MM.1S (cell line): ENCODE results near the gene MILR1.

Source experiments
- DNase-seq: peaks from one replicate; pipeline ENCODE4 v3.0.0-alpha.2; 2015
- H2AFZ ChIP-seq: fragments of 300-600 bp; sonication (generic); 2 replicates; pipeline ENCODE4 v1.6.0; 2016; ENCODE audit warnings: antibody characterized with exemption, low read length
- H3F3A ChIP-seq: fragments of 300-600 bp; sonication (generic); 2 replicates; pipeline ENCODE4 v1.6.1; 2016; ENCODE audit warnings: mild to moderate bottlenecking, antibody characterized with exemption, low read length, moderate library complexity, mixed read lengths; ENCODE audit not compliant: insufficient read depth
- H3K27ac ChIP-seq: fragments of 300-600 bp; sonication (generic); 2 replicates; pipeline ENCODE4 v1.5.1; 2016; ENCODE audit warnings: mild to moderate bottlenecking, low read length
- H3K27me3 ChIP-seq: fragments of 300-600 bp; sonication (generic); replicated peaks from 2 replicates; pipeline ENCODE4 v1.6.0; 2016; ENCODE audit warnings: low read length; ENCODE audit not compliant: insufficient read depth
- H3K36me3 ChIP-seq: fragments of 300-600 bp; sonication (generic); replicated peaks from 2 replicates; pipeline ENCODE4 v1.6.1; 2016; ENCODE audit warnings: mild to moderate bottlenecking, low read length, mixed read lengths; ENCODE audit not compliant: insufficient read depth
- H3K4me1 ChIP-seq: fragments of 300-600 bp; sonication (generic); 2 replicates; pipeline ENCODE4 v1.6.1; 2016; ENCODE audit warnings: low read length, mixed read lengths
- H3K4me2 ChIP-seq: fragments of 300-600 bp; sonication (generic); 2 replicates; pipeline ENCODE4 v1.6.0; 2016; ENCODE audit warnings: low read depth, low read length
- H3K4me3 ChIP-seq: fragments of 300-600 bp; sonication (generic); 2 replicates; pipeline ENCODE4 v1.5.1; 2016; ENCODE audit warnings: low read length, mixed read lengths
- H3K79me2 ChIP-seq: fragments of 300-600 bp; sonication (generic); 2 replicates; pipeline ENCODE4 v1.6.1; 2016; ENCODE audit warnings: mixed run types, low read length, mixed read lengths
- H3K9ac ChIP-seq: fragments of 300-600 bp; sonication (generic); 2 replicates; pipeline ENCODE4 v1.6.1; 2016; ENCODE audit warnings: low read length, mixed read lengths
- H3K9me2 ChIP-seq: fragments of 300-600 bp; sonication (generic); replicated peaks from 2 replicates; pipeline ENCODE4 v1.6.1; 2016; ENCODE audit warnings: mild to moderate bottlenecking, low read length, mixed read lengths; ENCODE audit not compliant: insufficient read depth
- H3K9me3 ChIP-seq: fragments of 300-600 bp; sonication (generic); replicated peaks from 2 replicates; pipeline ENCODE4 v1.6.1; 2016; ENCODE audit warnings: mild to moderate bottlenecking, low read length, mixed read lengths; ENCODE audit not compliant: insufficient read depth
- H4K20me1 ChIP-seq: fragments of 300-600 bp; sonication (generic); 2 replicates; pipeline ENCODE4 v1.6.1; 2016; ENCODE audit warnings: mild to moderate bottlenecking, low read length, moderate library complexity, mixed read lengths; ENCODE audit not compliant: insufficient read depth
- EZH2 ChIP-seq: fragments of 300-600 bp; sonication (generic); optimal IDR thresholded peaks from 2 replicates; pipeline ENCODE3; 2017; ENCODE audit warnings: low read depth, mild to moderate bottlenecking, antibody characterized with exemption, low read length, mixed read lengths
- EZH2phosphoT487 ChIP-seq: fragments of 300-600 bp; sonication (generic); IDR thresholded peaks from 2 replicates; pipeline ENCODE4 v1.6.1; 2018; ENCODE audit warnings: antibody characterized with exemption, low read length
- TF ChIP-seq, protein P1 (sequence below): fragments of 300-600 bp; sonication (generic); IDR thresholded peaks from 2 replicates; pipeline ENCODE4 v1.5.1; 2016; ENCODE audit warnings: antibody characterized with exemption, low read length, mixed read lengths

The MILR1 gene

DNA sequence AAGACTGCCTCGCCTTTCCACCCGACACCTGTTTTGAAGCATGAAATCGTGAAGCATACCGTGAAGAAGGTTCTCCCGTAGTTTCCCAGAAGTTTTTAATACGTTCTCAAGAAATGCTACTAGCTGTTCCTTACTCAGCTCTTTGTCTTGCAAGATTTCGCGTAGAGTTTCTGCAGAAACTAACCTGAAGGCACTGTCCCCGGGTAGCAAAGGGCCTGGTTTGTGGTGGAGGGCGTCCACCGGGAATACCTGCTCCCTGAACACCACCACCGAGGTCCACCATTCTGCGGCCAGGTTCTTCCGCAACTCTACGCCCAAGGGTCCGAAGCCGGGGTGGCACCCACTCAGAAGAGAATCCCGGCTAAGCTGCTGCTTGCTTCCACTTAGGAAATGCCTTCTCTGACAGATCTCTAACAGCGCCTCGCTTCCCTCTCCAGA is 47.5 kb downstream of the MILR1 start:
- Histone ChIP-seq H3K9me2 (no peaks in the 10 kb centered on the region), H4K20me1 (peaks cover 10% of the 10 kb centered on the region; the same call in 1 of the 2 replicates), H3K4me3 (peak overlapping the region; percentile 89), H3K9ac (peak overlapping the region; percentile 51), H3K4me1 (peaks cover 24% of the 10 kb centered on the region), H3K9me3 (no peaks in the 10 kb centered on the region), H3K27ac (peak overlapping the region; percentile 86; the same call in 1 of the 2 replicates), H3K4me2 (peak overlapping the region; percentile 89), H3K79me2 (peaks cover 46% of the 10 kb centered on the region), H3K27me3 (no peaks in the 10 kb centered on the region), H3F3A (peaks cover 51% of the 10 kb centered on the region), H2AFZ (peak overlapping the region; percentile 92), H3K36me3 (peaks cover 11% of the 10 kb centered on the region)
- TF ChIP-seq EZH2 (no peak), EZH2phosphoT487 (no peak)
- TF ChIP-seq, protein P1, sequence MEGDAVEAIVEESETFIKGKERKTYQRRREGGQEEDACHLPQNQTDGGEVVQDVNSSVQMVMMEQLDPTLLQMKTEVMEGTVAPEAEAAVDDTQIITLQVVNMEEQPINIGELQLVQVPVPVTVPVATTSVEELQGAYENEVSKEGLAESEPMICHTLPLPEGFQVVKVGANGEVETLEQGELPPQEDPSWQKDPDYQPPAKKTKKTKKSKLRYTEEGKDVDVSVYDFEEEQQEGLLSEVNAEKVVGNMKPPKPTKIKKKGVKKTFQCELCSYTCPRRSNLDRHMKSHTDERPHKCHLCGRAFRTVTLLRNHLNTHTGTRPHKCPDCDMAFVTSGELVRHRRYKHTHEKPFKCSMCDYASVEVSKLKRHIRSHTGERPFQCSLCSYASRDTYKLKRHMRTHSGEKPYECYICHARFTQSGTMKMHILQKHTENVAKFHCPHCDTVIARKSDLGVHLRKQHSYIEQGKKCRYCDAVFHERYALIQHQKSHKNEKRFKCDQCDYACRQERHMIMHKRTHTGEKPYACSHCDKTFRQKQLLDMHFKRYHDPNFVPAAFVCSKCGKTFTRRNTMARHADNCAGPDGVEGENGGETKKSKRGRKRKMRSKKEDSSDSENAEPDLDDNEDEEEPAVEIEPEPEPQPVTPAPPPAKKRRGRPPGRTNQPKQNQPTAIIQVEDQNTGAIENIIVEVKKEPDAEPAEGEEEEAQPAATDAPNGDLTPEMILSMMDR, result no peak
- DNase-seq, result no peak

DNA sequence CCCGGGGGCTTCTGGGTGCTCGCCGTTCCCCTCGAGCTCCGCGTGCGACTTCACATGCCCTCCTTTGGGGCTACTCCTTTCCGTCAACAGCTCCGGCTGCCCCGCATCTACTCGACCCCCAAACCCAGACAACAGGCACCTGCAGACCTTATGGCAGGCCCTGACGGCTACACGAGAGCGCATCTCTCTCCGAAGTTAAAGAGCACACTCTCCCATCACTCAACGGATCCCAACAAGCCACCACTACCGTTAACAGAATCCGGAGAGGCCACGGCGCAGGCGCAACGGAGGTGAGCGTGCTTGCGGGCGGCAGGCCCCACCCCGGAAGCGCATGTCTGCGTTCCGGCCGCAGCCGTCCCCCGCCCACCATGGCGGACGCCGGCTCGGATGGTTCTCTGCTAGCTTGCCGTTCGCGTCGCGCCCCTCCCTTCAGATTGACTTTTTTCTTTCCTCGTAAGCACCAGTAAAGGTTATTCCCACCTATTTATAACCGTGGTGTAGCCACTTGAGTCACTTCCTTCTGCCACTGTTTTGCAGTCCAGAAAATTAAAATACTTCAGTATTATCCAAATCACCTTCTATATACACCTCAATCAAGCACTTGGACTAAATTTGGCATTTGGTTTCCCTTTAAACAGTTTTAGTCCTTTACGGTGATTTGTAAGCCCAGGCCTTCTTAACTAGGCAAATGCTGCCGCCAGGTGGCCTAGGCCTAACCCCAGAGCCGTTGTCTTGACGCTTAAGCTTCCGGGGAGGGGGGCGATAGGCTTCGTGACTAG is 48.1 kb downstream of the MILR1 start, which contains the start of gene POLG2:
Gene POLG2, minus strand, starts transcription at position 269 of the 779 bp plus-strand sequence. Its CDS starts 86 bp downstream, at position 183.
- peaks cover 52% of the 10 kb centered on the region for H3K79me2 ChIP-seq
- peak within 1 kb of the TSS; percentile 92 for H2AFZ ChIP-seq

DNA sequence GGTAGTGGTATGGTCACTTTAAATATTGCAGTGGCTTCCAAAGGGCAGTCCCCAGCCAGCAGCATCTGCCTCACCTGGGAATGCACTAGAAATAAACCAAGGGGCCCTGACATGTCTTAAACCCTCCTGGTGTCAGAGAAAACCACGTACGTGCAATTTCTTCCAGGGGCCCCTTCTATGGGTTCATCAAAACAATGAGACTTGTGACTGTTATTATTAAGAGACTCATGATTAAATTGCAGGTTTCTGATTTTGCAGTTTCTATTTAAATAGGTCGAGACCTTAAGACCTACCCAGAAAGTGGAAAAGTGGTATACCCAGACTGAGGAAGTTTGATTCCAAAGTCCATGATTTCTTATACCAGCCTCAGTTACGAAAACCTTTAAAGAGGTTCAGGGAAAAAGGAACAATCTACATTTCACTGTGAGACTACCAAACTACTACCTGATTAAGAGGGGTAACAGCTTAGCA is 48.7 kb downstream of the MILR1 start:
- H3K4me3 ChIP-seq, result peak overlapping the region; percentile 89
- TF ChIP-seq, protein P1, result no peak
- TF ChIP-seq EZH2, result no peak
- no peak for TF ChIP-seq EZH2phosphoT487
- H3F3A ChIP-seq, result peaks cover 64% of the 10 kb centered on the region
- H4K20me1 ChIP-seq, result peaks cover 22% of the 10 kb centered on the region
- no peak for DNase-seq
- H3K79me2 ChIP-seq, result peaks cover 58% of the 10 kb centered on the region
- H3K27ac ChIP-seq, result peak overlapping the region; percentile 86
- H3K9ac ChIP-seq, result peak overlapping the region; percentile 51
- peaks cover 37% of the 10 kb centered on the region for H3K4me1 ChIP-seq
- no peak overlapping the region for H2AFZ ChIP-seq
- no peaks in the 10 kb centered on the region for H3K27me3 ChIP-seq
- peak overlapping the region; percentile 89 for H3K4me2 ChIP-seq
- peaks cover 23% of the 10 kb centered on the region for H3K36me3 ChIP-seq
- no peaks in the 10 kb centered on the region for H3K9me2 ChIP-seq
- H3K9me3 ChIP-seq, result no peaks in the 10 kb centered on the region

More for the DNA sequence above, 48.1 kb downstream of the MILR1 start, which contains the start of gene POLG2:
- Histone ChIP-seq H3K4me3 (peak within 1 kb of the TSS; percentile 89), H3K27me3 (no peaks in the 10 kb centered on the region), H4K20me1 (peaks cover 16% of the 10 kb centered on the region), H3K36me3 (peaks cover 17% of the 10 kb centered on the region), H3K9me3 (no peaks in the 10 kb centered on the region), H3K27ac (peak within 1 kb of the TSS; percentile 86), H3K9ac (peak within 1 kb of the TSS; percentile 51), H3F3A (peaks cover 57% of the 10 kb centered on the region), H3K4me2 (peak within 1 kb of the TSS; percentile 89), H3K4me1 (peaks cover 30% of the 10 kb centered on the region), H3K9me2 (no peaks in the 10 kb centered on the region)
- TF ChIP-seq, protein P1, result peak; percentile 68
- no peak for TF ChIP-seq EZH2phosphoT487
- peak; percentile 95 for DNase-seq
